Activated CD4-positive, alpha-beta T cell treated with anti-CD3 and anti-CD28 coated beads for 4 hours (primary cell): ENCODE results near the gene FCRL1.

Experiments
- DNase-seq, 2 donors: peaks; one replicate each; pipeline ENCODE4 v3.0.0-alpha.2; 2020

FCRL1 gene

DNA sequence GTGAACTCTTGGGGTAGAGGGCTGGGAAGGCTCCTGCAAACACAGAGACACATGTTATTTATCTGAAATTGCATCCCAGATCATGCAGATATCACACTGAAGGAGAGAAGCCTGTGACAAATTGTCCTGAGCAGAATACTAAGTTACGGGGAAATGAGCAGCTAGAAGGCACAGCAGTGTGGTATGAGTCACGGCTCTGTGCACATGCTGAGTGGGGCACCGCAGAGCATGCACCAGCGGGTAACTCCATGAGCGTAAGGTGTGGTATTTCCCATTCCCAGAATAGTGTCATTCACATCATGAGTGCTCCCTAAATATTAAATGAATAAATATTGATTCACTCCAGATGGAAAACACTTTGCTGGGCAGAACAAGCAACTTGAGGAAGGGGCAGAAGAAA lies 21.7 kb downstream of the FCRL1 start:
- DNase-seq = no peak

GRCh38 chr1:157785248-157785647 lies 34.7 kb downstream of the FCRL1 start:
- no peak for DNase-seq

GRCh38 chr1:157784801-157785200 lies 35.1 kb downstream of the FCRL1 start:
- no peak for DNase-seq

- no peak for DNase-seq
Observed at GRCh38 chr1:157782931-157783330, 37.0 kb downstream of the FCRL1 start.

DNA sequence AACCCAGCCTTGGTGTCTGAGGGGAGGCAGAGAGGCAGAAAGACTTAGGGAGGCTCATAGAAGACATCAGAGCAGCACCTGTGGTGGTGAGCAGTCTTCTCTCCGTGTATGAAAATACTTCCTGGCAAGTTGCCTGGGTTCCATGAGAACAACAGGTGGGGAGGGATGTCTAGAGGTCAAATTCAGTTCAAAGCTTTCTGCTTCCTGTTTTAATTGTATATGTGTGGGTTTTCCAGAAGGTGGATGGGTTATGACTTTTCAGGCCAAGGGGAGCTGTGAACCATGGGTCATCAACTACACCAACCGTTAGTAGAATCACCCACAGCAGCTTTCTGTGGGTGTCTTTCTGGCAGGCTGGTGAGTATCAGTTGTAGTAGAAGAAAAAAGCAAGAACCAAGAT lies 38.9 kb downstream of the FCRL1 start:
- no peak for DNase-seq

- no peak for DNase-seq
Observed at GRCh38 chr1:157776971-157777391, 42.9 kb downstream of the FCRL1 start, which contains the start of gene FCRL2. Gene FCRL2 (minus strand): TSS chr1:157777132. CDS start chr1:157777073, 59 bp downstream.

- no peak for DNase-seq
Observed at GRCh38 chr1:157775101-157775870, 44.6 kb downstream of the FCRL1 start.

GRCh38 chr1:157774412-157774811 lies 45.5 kb downstream of the FCRL1 start:
- DNase-seq = no peak

- no peak for DNase-seq
Observed at GRCh38 chr1:157773493-157774350, 46.2 kb downstream of the FCRL1 start.

DNA sequence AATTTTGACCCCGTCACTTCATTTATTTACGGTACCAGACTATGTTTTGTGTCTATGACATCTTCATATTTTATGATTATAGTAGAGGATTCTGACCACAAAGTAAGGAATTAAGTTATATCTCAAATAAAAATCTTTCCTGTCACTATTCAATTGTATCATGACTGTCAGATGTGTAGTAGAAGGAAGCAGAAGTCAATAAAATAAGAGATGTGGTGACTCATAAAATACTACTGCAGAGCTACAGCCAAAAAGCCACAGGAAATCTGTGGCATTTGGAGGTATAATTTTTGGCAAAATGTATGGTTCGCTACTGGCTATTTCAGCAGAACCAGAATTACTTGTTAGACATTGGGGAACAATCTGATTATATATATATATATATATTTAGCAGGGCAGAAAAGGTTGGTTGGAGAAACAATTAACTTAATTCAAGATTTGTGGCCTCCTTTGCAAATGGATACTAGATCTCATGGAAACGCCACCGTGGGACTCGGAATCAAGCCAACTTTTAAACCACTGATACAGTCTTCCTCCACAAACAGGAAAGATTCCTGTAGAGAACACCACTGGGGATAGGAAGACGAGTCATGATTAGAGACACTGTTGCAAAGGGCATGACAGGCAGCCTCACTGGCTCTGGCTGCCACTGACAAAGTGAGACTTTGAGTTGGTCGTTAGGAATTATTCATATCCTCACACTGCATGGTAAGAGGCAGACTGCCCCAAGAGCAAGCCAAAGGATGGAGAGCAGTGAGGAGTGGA lies 48.1 kb downstream of the FCRL1 start:
- DNase-seq = no peak

DNA sequence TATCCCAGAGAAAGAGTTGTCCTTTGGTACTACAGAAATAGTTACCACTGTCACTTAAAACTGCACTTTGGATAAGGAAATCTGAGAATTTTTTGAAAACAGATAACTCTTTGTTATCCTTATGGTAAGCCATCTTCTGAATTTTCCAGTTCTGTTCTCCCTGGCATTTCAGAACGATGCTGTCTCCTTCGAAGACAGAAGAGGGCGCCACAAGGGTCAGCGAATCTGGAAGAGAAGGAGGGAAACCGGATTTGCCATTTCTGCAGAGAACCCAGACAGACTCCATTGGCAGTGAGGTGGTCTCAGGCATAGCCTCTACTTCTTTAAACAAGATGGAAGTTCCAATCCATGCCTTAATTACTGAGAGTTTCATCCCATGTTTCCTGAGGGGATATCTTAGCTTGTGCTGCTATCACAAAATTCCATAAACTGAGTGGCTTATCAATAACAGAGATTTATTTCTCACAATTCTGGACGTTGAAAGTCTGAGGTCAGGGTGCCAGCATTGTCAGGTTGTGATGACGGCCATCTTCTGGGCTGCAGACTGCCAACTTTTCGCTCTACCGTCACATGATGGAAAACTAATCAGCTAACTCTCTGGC lies 49.4 kb downstream of the FCRL1 start:
- no peak for DNase-seq

GRCh38 chr1:157766792-157767191 lies 53.1 kb downstream of the FCRL1 start:
- no peak for DNase-seq

- DNase-seq = no peak
Observed at GRCh38 chr1:157758018-157758417, 61.9 kb downstream of the FCRL1 start.

DNA sequence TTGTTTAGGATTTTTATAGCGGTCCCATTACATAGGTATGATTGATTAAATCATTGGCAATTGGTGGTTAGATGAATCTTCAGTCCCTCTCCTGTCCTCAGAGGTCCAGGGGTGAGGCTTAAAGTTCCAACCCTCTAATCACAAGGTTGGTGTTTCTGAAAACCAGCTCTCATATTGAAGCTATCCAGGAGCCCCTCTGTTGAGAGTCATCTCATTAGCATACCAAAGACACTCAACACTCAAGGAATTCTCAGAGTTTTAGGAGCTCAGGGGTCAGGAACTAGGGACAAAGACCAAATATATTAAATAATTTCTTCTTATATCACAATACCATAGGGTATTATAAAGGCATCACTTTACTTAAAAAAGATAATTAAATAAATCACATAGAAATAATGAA lies 66.3 kb downstream of the FCRL1 start:
- DNase-seq = no peak

- DNase-seq = no peak
Observed at GRCh38 chr1:157751283-157751682, 68.6 kb downstream of the FCRL1 start.

- no peak for DNase-seq
Observed at GRCh38 chr1:157748262-157748817, 71.6 kb downstream of the FCRL1 start.
